ENCODE measurements around the gene HNRNPUL1.
"Not testable (repeated sequence)": the region's sequence is repeated elsewhere in the genome, so short reads cannot be mapped to it uniquely, and the experiment has no call there.

HNRNPUL1 gene

GRCh38 chr19:41273076-41273475, 8.9 kb downstream of the HNRNPUL1 start:
- ATAC-seq (replicated peaks) = no peak

DNA sequence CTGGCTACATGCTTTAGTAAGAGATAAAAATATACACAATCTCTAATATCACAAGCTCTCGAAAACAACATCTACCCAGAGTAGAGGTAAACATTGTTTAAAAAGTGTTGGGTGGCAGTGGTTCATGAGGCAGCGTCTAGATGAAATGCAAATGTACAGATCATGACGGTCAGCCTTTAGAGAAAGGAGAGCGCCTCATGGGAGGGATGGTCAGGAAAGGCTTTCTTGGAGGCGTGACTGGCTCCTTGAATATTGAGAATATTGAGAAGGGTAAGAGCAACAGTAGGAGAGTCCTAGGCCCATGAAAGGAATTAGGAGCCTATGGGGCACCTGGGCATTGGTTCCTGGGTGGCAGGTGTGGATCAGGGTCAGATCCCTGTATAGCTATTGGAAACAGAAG, 10.6 kb downstream of the HNRNPUL1 start:
- ATAC-seq (replicated peaks) (no peak), DNase-seq (no peak)
- H3K4me3 Mint-ChIP-seq = no peak overlapping the region
- H3K36me3 Mint-ChIP-seq (ENCODE audit: insufficient read depth) = peaks cover 99% of the 10 kb centered on the region
- no peaks in the 10 kb centered on the region for H3K27me3 Mint-ChIP-seq
- H3K27ac Mint-ChIP-seq = peak overlapping the region; percentile 9 to 67
- H3K9me3 Mint-ChIP-seq = no peaks in the 10 kb centered on the region
- peaks cover 7 to 12% of the 10 kb centered on the region in 2 donors for H3K4me1 Mint-ChIP-seq (ENCODE audit: low read depth in 2 of 2)

More at GRCh38 chr19:41273076-41273475, 8.9 kb downstream of the HNRNPUL1 start:
- peaks cover 99% of the 10 kb centered on the region for H3K36me3 Mint-ChIP-seq (ENCODE audit: insufficient read depth)
- H3K4me3 Mint-ChIP-seq = no peak overlapping the region
- no peak for DNase-seq
- H3K27ac Mint-ChIP-seq = peak overlapping the region; percentile 3 to 65
- peaks cover 7% of the 10 kb centered on the region in 2 donors for H3K4me1 Mint-ChIP-seq (ENCODE audit: low read depth in 2 of 2)
- H3K9me3 Mint-ChIP-seq = no peaks in the 10 kb centered on the region
- no peaks in the 10 kb centered on the region for H3K27me3 Mint-ChIP-seq

GRCh38 chr19:41276231-41276630, 12.1 kb downstream of the HNRNPUL1 start:
- H3K36me3 Mint-ChIP-seq (ENCODE audit: insufficient read depth) = peaks cover 99% of the 10 kb centered on the region
- DNase-seq = no peak
- H3K4me1 Mint-ChIP-seq (ENCODE audit: low read depth in 2 of 2) = peaks cover 8 to 12% of the 10 kb centered on the region in 2 donors
- ATAC-seq (replicated peaks) = no peak
- peak overlapping the region in 1 of 2 donors; percentile 30 for H3K27ac Mint-ChIP-seq
- H3K9me3 Mint-ChIP-seq = no peaks in the 10 kb centered on the region
- H3K4me3 Mint-ChIP-seq = no peak overlapping the region
- no peaks in the 10 kb centered on the region for H3K27me3 Mint-ChIP-seq

GRCh38 chr19:41278478-41278877, 14.3 kb downstream of the HNRNPUL1 start:
- no peaks in the 10 kb centered on the region for H3K9me3 Mint-ChIP-seq
- peaks cover 99% of the 10 kb centered on the region for H3K36me3 Mint-ChIP-seq (ENCODE audit: insufficient read depth)
- no peaks in the 10 kb centered on the region for H3K27me3 Mint-ChIP-seq
- no peak for DNase-seq
- no peak for ATAC-seq (replicated peaks)
- H3K4me3 Mint-ChIP-seq = no peak overlapping the region
- peaks cover 6 to 9% of the 10 kb centered on the region in 2 donors for H3K4me1 Mint-ChIP-seq (ENCODE audit: low read depth in 2 of 2)
- peak overlapping the region in 1 of 2 donors; percentile 94 for H3K27ac Mint-ChIP-seq

DNA sequence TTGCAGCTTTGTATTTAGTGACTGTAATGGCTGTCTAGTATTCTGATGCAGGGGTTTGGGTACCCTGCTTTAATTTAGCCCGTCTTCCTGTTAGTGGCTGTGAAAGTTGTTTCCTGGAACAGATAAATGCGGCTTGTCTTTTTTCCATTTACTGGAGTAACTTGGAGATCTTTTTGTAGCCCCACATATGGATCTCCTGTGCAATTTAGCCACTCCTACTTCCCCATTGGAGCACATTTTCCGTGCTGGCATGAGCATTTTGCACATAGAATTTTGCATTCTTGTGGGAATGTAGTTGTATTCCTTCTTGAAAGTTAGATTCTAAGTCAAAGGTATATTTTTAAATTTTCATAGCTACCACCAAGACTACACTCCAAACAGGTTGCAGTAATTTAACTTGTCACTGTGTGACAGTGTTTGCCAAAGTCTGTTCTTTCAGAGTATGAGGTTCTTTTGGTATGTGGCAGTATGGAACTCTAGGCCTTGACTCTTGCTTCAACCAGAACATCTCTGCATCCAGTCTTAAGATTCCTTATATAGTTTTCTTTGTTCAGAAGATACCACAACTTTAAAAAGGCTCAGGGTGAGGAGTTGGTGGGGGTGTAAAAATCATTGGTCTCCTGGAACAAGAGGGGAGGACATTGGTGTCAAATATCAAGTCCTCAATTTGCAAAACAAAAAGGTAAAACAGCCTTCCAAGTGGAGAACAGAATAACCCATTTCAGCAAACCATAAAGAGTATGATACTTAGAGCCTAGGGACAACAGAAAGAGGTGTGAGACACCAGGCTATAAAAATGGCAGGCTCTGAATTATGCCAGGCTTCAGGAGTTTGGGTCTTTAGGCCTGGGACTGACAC, 24.7 kb downstream of the HNRNPUL1 start:
- ATAC-seq (replicated peaks) (peak; percentile 59), DNase-seq (no peak)
- Mint-ChIP-seq H3K9me3 (no peaks in the 10 kb centered on the region), H3K27ac (peak overlapping the region in 1 of 2 donors; percentile 72), H3K4me3 (no peak overlapping the region), H3K36me3 (ENCODE audit: insufficient read depth) (peaks cover 97% of the 10 kb centered on the region), H3K27me3 (no peaks in the 10 kb centered on the region), H3K4me1 (ENCODE audit: low read depth in 2 of 2) (peaks cover 0 to 8% of the 10 kb centered on the region in 2 donors)

DNA sequence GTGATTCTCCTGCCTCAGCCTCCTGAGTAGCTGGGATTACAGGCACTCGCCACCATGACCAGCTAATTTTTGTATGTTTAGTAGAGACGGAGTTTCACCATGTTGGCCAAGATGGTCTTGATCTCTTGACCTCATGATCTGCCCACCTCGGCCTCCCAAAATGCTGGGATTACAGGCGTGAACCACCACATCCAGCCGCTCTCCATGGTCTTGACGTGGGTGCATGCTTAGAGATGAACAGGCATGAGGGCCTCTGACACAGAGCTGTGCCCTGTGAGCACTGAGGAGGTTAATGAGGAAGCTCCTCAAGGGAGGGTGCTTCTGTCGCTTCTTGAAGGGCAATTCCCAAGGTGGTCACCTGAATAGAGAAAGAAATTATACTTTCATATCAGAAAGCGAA, 25.6 kb downstream of the HNRNPUL1 start:
- not testable (repeated sequence) for H3K4me3 Mint-ChIP-seq; H3K9me3 Mint-ChIP-seq; H3K27ac Mint-ChIP-seq; H3K4me1 Mint-ChIP-seq (ENCODE audit: low read depth in 2 of 2); ATAC-seq (replicated peaks); H3K27me3 Mint-ChIP-seq; DNase-seq
- peaks cover 97% of the 10 kb centered on the region for H3K36me3 Mint-ChIP-seq (ENCODE audit: insufficient read depth)

DNA sequence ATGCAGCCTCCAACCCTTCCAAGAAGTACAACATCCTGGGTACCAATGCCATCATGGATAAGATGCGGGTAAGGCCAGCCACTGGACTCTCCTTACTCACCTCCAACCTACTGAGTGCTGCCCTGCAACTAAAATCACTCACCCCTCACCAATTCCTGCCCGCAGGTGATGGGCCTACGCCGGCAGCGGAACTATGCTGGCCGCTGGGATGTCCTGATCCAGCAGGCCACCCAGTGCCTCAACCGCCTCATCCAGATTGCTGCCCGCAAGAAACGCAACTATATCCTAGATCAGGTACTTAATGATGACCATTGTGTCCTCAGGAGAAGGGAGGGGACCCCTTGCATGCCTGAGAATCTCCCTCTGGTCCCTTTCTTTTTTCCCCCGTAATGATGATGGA, 30.2 kb downstream of the HNRNPUL1 start:
- H3K36me3 Mint-ChIP-seq (ENCODE audit: insufficient read depth) = peaks cover 99% of the 10 kb centered on the region
- no peaks in the 10 kb centered on the region for H3K9me3 Mint-ChIP-seq
- H3K4me1 Mint-ChIP-seq (ENCODE audit: low read depth in 2 of 2) = peaks cover 33 to 46% of the 10 kb centered on the region in 2 donors
- no peaks in the 10 kb centered on the region for H3K27me3 Mint-ChIP-seq
- no peak for ATAC-seq (replicated peaks)
- H3K4me3 Mint-ChIP-seq = peak overlapping the region in 1 of 2 donors; percentile 28
- H3K27ac Mint-ChIP-seq = peak overlapping the region; percentile 94 to 97
- no peak for DNase-seq

- Mint-ChIP-seq H3K4me1 (ENCODE audit: low read depth in 2 of 2) (peaks cover 43 to 57% of the 10 kb centered on the region in 2 donors), H3K9me3 (no peaks in the 10 kb centered on the region), H3K27ac (peak overlapping the region; percentile 94 to 97), H3K36me3 (ENCODE audit: insufficient read depth) (peaks cover 99% of the 10 kb centered on the region), H3K27me3 (no peaks in the 10 kb centered on the region), H3K4me3 (peak overlapping the region in 1 of 2 donors; percentile 29)
- DNase-seq (no peak), ATAC-seq (replicated peaks) (no peak)
Observed at GRCh38 chr19:41295499-41295898, 31.3 kb downstream of the HNRNPUL1 start.

- ATAC-seq (replicated peaks) (no peak), DNase-seq (no peak)
- Mint-ChIP-seq H3K36me3 (ENCODE audit: insufficient read depth) (peaks cover 98% of the 10 kb centered on the region), H3K4me3 (peak overlapping the region; percentile 29 to 63), H3K27ac (peak overlapping the region; percentile 94 to 97), H3K9me3 (no peaks in the 10 kb centered on the region), H3K27me3 (no peaks in the 10 kb centered on the region), H3K4me1 (ENCODE audit: low read depth in 2 of 2) (peaks cover 48 to 65% of the 10 kb centered on the region in 2 donors)
Observed at GRCh38 chr19:41296433-41296871, 32.3 kb downstream of the HNRNPUL1 start.

- Mint-ChIP-seq H3K4me3 (peak overlapping the region; percentile 63), H3K36me3 (ENCODE audit: insufficient read depth) (peaks cover 98% of the 10 kb centered on the region), H3K9me3 (no peaks in the 10 kb centered on the region), H3K27ac (peak overlapping the region; percentile 94 to 97), H3K27me3 (no peaks in the 10 kb centered on the region), H3K4me1 (ENCODE audit: low read depth in 2 of 2) (peaks cover 58 to 75% of the 10 kb centered on the region in 2 donors)
- ATAC-seq (replicated peaks) = peak; percentile 47
- DNase-seq = no peak
Observed at GRCh38 chr19:41297628-41298347, 33.6 kb downstream of the HNRNPUL1 start.

- Mint-ChIP-seq H3K4me3 (peak overlapping the region; percentile 63), H3K36me3 (ENCODE audit: insufficient read depth) (peaks cover 98% of the 10 kb centered on the region)
- DNase-seq = peak in 2 of 3 experiments; percentile 62 to 64
Observed at GRCh38 chr19:41298348-41298964, 34.3 kb downstream of the HNRNPUL1 start.

DNA sequence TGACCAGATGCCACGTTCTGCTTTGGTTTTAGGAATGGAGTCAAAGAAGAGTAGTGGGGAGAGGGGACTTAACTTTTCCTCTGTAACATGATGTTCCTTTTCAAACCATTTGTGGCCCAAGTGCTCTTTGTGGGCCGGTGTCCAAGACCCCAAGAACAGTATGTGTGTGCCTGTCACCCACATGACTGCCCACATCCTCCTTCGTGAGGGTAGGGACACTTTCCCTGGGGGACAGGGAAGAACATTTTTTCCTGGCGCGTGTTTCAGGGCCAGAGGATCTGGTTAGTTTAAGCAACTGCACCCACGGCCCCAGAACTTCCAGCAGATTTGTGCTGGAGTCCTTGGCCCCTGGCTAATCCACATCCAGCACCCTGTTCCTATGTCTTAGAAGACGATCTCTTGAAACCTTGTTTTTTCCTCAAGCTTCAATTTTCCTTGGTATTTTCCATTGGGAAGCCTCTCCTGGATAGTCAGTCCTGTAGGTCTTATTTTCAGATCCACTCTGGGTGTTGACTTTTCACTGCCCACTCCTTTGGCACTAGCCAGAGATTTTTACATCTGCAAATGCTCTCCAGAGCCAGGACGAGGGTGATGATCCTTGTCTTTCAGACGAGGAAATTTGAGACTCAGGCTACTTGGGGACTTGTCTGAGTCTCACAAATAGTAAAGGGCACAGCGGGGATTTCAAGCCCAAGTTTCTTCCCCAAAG, 35.0 kb downstream of the HNRNPUL1 start:
- Mint-ChIP-seq H3K9me3 (no peaks in the 10 kb centered on the region), H3K4me3 (peak overlapping the region; percentile 30 to 63), H3K27ac (peak overlapping the region; percentile 94 to 97), H3K4me1 (ENCODE audit: low read depth in 2 of 2) (peaks cover 72 to 88% of the 10 kb centered on the region in 2 donors), H3K27me3 (no peaks in the 10 kb centered on the region), H3K36me3 (ENCODE audit: insufficient read depth) (peaks cover 98% of the 10 kb centered on the region)
- no peak for ATAC-seq (replicated peaks)
- DNase-seq = no peak

More at GRCh38 chr19:41298348-41298964, 34.3 kb downstream of the HNRNPUL1 start:
- Mint-ChIP-seq H3K27ac (peak overlapping the region; percentile 94 to 97), H3K27me3 (no peaks in the 10 kb centered on the region), H3K4me1 (ENCODE audit: low read depth in 2 of 2) (peaks cover 64 to 81% of the 10 kb centered on the region in 2 donors), H3K9me3 (no peaks in the 10 kb centered on the region)
- ATAC-seq (replicated peaks) = peak; percentile 49

DNA sequence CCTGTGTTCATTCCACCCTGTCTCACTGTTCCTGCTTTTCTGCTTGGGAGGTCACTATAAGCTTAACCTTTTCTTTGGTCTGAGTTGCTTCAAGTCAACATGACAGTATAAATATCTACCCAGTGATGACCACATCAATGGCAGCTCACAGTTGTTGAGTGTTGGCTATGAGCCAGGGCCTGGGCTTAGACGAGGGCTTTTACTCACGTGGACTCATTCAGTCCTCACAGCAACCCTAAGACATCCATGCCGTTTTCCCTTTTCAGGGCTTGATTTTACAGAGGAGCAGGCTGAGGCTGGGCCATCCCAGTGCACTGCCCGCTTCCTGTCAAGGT, 35.5 kb downstream of the HNRNPUL1 start:
- Mint-ChIP-seq H3K4me3 (peak overlapping the region; percentile 30 to 46), H3K4me1 (ENCODE audit: low read depth in 2 of 2) (peaks cover 77 to 92% of the 10 kb centered on the region in 2 donors), H3K9me3 (no peaks in the 10 kb centered on the region), H3K27me3 (no peaks in the 10 kb centered on the region), H3K36me3 (ENCODE audit: insufficient read depth) (peaks cover 98% of the 10 kb centered on the region), H3K27ac (peak overlapping the region; percentile 94 to 97)
- DNase-seq (peak; percentile 45 to 52 (median 47)), ATAC-seq (replicated peaks) (no peak)
